Measurements from ENCODE around the gene SYN1.
A peak's percentile ranks its signal among the peaks of the same experiment; 100 is the strongest.

SYN1 gene

GRCh38 chrX:47637546-47638195, 18.0 kb upstream of the SYN1 start:
- Histone ChIP-seq H3K27ac (peak overlapping the region in 1 of 21 experiments; percentile 30), H3K4me3 (peak overlapping the region in 1 of 7 experiments; percentile 24)

GRCh38 chrX:47634871-47635575, 15.4 kb upstream of the SYN1 start:
- Histone ChIP-seq H3K27ac (no peak overlapping the region), H3K4me3 (no peak overlapping the region)

GRCh38 chrX:47633689-47634590, 14.3 kb upstream of the SYN1 start:
- Histone ChIP-seq H3K27ac (no peak overlapping the region), H3K4me3 (no peak overlapping the region)

- H3K27ac ChIP-seq = no peak overlapping the region
- no peak overlapping the region for H3K4me3 ChIP-seq
Measured at GRCh38 chrX:47632666-47633065, 13.0 kb upstream of the SYN1 start.

- Histone ChIP-seq H3K4me3 (no peak overlapping the region), H3K27ac (no peak overlapping the region)
Measured at GRCh38 chrX:47631676-47632075, 12.0 kb upstream of the SYN1 start.

- peak within 1 kb of the TSS in 2 of 7 experiments; percentile 10 to 17 for H3K4me3 ChIP-seq
- peak within 1 kb of the TSS in 6 of 21 experiments; percentile 23 to 69 (median 46) for H3K27ac ChIP-seq
Measured at GRCh38 chrX:47629419-47630200, 10.0 kb upstream of the SYN1 start, which contains the start of gene CFP. CFP (minus strand) TSS chrX:47629930; CDS start chrX:47629844, 86 bp downstream.

DNA sequence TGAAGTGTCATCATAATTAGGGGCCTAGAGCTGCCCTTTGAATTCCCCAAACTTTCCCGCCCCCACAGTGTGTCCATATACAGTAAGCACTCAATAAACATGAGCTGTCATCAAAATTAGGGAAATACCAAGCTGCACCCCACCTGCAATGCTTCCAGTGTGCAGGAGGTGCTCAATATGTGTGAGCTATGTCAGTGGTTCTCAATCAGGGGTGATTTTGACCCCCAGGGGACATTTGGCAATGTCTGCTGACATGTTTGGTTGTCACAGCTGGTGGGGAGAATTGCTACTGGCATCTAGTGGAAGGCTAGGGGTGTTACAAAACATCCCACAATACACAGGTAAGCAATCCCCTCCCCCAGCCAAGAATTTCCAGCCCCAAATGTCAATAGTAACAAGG, 9.3 kb upstream of the SYN1 start:
- Histone ChIP-seq H3K4me3 (peak overlapping the region in 1 of 7 experiments; percentile 10), H3K27ac (peak overlapping the region in 2 of 21 experiments; percentile 23 to 69)

- no peak overlapping the region for H3K27ac ChIP-seq
- H3K4me3 ChIP-seq = no peak overlapping the region
Measured at GRCh38 chrX:47625365-47625764, 5.7 kb upstream of the SYN1 start.

GRCh38 chrX:47623540-47624027, 3.9 kb upstream of the SYN1 start:
- Histone ChIP-seq H3K4me3 (peak overlapping the region in 2 of 7 experiments; percentile 4 to 24), H3K27ac (no peak overlapping the region)

- H3K4me3 ChIP-seq = no peak overlapping the region
- no peak overlapping the region for H3K27ac ChIP-seq
Measured at GRCh38 chrX:47621851-47622250, 2.2 kb upstream of the SYN1 start.

DNA sequence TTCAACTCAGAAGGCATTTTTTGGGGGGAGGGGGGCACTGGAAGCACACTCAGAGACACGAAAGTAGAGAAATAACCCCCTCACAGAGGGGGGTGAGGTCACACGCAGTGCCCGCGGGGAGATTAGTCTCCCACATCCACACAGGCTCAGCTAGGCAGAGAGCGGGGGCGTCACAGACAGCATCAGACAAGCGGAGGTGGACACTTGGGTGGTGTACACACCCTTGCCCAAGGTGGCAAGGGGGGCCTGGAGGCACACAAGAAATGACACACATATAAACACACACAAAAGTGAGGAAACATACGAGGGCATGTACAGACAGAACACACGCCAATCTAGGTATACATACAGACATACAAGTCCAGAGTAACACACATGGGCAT, 637 bp upstream of the SYN1 start:
- Histone ChIP-seq H3K4me3 (no peak overlapping the region), H3K27ac (no peak overlapping the region)

GRCh38 chrX:47618923-47619485, 653 bp downstream of the SYN1 start:
- H3K4me3 ChIP-seq = peak overlapping the region in 3 of 7 experiments; percentile 10 to 31 (median 31)

GRCh38 chrX:47614618-47615017, 5.0 kb downstream of the SYN1 start:
- Histone ChIP-seq H3K4me3 (no peak overlapping the region), H3K27ac (no peak overlapping the region)

More at GRCh38 chrX:47618923-47619485, 653 bp downstream of the SYN1 start:
- H3K27ac ChIP-seq = no peak overlapping the region

DNA sequence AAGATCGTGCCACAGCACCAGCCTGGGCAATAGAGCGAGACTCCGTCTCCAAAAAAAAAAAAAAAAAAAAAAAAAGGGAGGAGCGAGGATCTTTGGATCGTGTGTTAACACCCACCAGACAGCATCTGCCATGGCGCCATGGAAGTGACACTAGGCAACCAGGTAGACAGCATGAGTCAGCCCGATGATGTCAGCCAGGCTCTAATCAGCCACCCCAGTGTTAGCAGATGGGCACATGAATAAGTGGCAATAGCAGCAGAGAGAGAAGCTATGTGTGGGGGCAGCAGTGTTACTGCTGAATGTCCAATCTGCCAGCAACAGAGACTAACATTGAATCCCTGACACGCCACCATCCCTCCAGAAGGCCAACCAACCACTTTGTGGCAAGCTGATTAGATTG, 6.6 kb downstream of the SYN1 start:
- Histone ChIP-seq H3K27ac (no peak overlapping the region), H3K4me3 (no peak overlapping the region)

DNA sequence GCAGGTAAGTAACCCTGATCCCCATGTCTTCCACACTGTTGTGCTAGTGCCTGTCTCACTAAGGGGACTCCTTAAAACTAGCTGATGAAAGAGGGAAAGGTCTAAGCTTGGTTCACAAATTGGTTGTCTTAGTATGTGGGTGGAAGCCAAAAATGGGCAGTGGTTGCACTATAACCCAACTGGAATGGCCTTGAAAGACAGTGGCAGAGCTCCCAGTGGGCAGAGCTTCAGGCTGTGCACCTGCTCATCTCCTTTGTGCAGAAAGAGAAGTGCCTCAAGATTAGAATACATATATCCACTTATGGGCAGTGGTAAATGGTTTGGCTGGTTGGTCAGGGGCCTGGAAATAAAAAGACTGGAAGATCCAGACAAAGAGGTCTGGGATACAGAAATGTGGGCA, 7.2 kb downstream of the SYN1 start:
- H3K27ac ChIP-seq = no peak overlapping the region
- H3K4me3 ChIP-seq = no peak overlapping the region

DNA sequence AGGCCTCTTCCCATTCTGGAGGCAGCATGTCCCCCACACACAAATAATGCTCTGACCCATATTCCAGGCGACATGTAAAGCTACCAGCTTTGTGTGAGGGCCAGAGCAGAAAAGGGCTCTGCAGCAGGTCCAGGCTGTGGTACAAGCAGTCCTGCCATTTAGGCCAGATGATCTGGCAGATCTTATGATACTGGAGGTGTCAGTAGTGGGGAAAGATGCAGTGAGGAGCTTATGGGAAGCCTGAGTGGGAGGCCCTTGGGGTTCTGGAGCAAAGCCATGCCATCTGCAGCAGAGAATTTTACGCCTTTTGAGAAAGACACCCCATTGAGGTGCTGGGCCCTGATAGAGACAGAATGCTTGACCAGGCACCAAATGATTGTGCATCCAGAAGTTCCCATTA, 7.7 kb downstream of the SYN1 start:
- Histone ChIP-seq H3K4me3 (no peak overlapping the region), H3K27ac (no peak overlapping the region)

DNA sequence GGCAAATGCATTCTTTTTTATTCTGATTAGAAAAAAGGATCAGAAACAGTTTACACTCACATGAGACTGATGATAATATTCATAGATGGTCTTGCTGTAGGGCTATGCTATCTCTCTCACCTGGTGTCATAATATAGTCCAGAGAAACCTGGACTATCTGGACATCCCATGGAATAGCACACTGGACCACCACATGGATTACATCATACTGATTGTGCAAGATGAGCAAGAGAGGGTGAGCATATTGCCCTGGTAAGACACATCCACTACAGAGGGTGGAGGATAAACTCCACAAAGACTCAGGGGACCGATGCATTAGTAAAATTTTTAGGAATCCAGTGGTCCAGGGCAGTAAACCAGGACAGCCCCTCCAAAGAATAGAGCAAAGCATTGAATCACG, 8.2 kb downstream of the SYN1 start:
- H3K4me3 ChIP-seq = no peak overlapping the region
- H3K27ac ChIP-seq = no peak overlapping the region

GRCh38 chrX:47610511-47610910, 9.1 kb downstream of the SYN1 start:
- no peak overlapping the region for H3K4me3 ChIP-seq
- H3K27ac ChIP-seq = no peak overlapping the region

All from skin epidermis (tissue), 12 donors.